Neural cell (in vitro differentiated cells): ENCODE results near the gene ROBO3. TPM values are rescaled to one million over a fixed set of nuclear protein-coding genes. Genes with fewer than 3 reads are reported as not detected.

Source experiments
- polyA plus RNA-seq: library from polyadenylated mRNA; depleted of rRNA; stranded (reverse); fragments of >200 nt; gene quantifications from 2 replicates; pipeline ENCODE4 v1.2.3, GENCODE V29; 2014

ROBO3 gene
- polyA plus RNA-seq, 1 donor from 2014 or later: 12.8 TPM

Other genes starting within 250 kb of the ROBO3 start
- gene TBRG1, start 242.6 kb upstream of the ROBO3 start, polyA plus RNA-seq: 83.2 and 89.2 TPM in 2 replicates
- gene SIAE, start 191.7 kb upstream of the ROBO3 start, polyA plus RNA-seq: 4.0 and 4.3 TPM in 2 replicates
- gene SPA17, start 191.5 kb upstream of the ROBO3 start, polyA plus RNA-seq: 19.1 and 21.3 TPM in 2 replicates
- 0.69 and 1.1 TPM in 2 replicates for gene NRGN, start 125.5 kb upstream of the ROBO3 start, polyA plus RNA-seq
- gene VSIG2, start 113.2 kb upstream of the ROBO3 start, polyA plus RNA-seq: not detected in 2 replicates
- 0.77 TPM in 1 of 2 replicates, not detected in the other for gene ESAM, start 103.1 kb upstream of the ROBO3 start, polyA plus RNA-seq
- gene MSANTD2, start 65.0 kb upstream of the ROBO3 start, polyA plus RNA-seq: 40.8 and 45.3 TPM in 2 replicates
- not detected in 2 replicates for gene ROBO4, start 32.4 kb downstream of the ROBO3 start, polyA plus RNA-seq
- not detected in 2 replicates for gene HEPN1, start 53.8 kb downstream of the ROBO3 start, polyA plus RNA-seq
- gene HEPACAM, start 70.6 kb downstream of the ROBO3 start, polyA plus RNA-seq: not detected in 2 replicates
- gene CCDC15, start 88.8 kb downstream of the ROBO3 start, polyA plus RNA-seq: 0.88 and 2.5 TPM in 2 replicates
- 0.12 and 0.14 TPM in 2 replicates for gene SLC37A2, start 197.9 kb downstream of the ROBO3 start, polyA plus RNA-seq
- gene TMEM218, start 246.2 kb downstream of the ROBO3 start, polyA plus RNA-seq: 70.0 and 86.6 TPM in 2 replicates